Endodermal cell (in vitro differentiated cells): Measurements from ENCODE around the gene ACHE. TPM values are rescaled to one million over a fixed set of nuclear protein-coding genes. Genes with fewer than 3 reads are reported as not detected.

Experiments
- DNase-seq: peaks from one replicate; pipeline ENCODE4 v3.0.0-alpha.2; 2017
- H3K27ac ChIP-seq: 2 replicates; pipeline ENCODE4 v1.5.1; 2013; ENCODE audit warnings: mild to moderate bottlenecking, low read depth, low read length, moderate library complexity
- H3K27me3 ChIP-seq: 2 replicates; pipeline ENCODE4 v1.6.1; 2013; ENCODE audit warnings: mild to moderate bottlenecking, low read length, moderate library complexity; ENCODE audit not compliant: insufficient read depth, control insufficient read depth, poor library complexity, severe bottlenecking
- H3K36me3 ChIP-seq: 2 replicates; pipeline ENCODE4 v1.7.0; 2013; ENCODE audit warnings: mild to moderate bottlenecking, low read length, moderate library complexity; ENCODE audit not compliant: control insufficient read depth, insufficient read depth
- H3K4me1 ChIP-seq: one replicate; pipeline ENCODE4 v1.7.0; 2013; ENCODE audit warnings: low read length; ENCODE audit not compliant: control insufficient read depth, insufficient read depth
- H3K4me3 ChIP-seq: 2 replicates; pipeline ENCODE4 v1.5.1; 2013; ENCODE audit warnings: mild to moderate bottlenecking, low read length, moderate library complexity
- H3K9ac ChIP-seq: 2 replicates; pipeline ENCODE4 v1.6.1; 2013; ENCODE audit warnings: mild to moderate bottlenecking, low read length, moderate library complexity; ENCODE audit not compliant: poor library complexity, severe bottlenecking; ENCODE audit errors: extremely low read depth
- H3K9me3 ChIP-seq: 2 replicates; pipeline ENCODE4 v1.6.1; 2013; ENCODE audit warnings: mild to moderate bottlenecking, low read length, moderate library complexity; ENCODE audit not compliant: control insufficient read depth
- H3K27ac Mint-ChIP-seq: 2 replicates; pipeline ENCODE4 v1.8.0; 2020; ENCODE audit warnings: mixed read lengths
- H3K27me3 Mint-ChIP-seq: 2 replicates; pipeline ENCODE4 v1.8.0; 2021; ENCODE audit warnings: mild to moderate bottlenecking, mixed read lengths; ENCODE audit not compliant: insufficient read depth
- H3K36me3 Mint-ChIP-seq: 2 replicates; pipeline ENCODE4 v1.8.0; 2020; ENCODE audit warnings: low read depth, mixed read lengths
- H3K4me1 Mint-ChIP-seq: 2 replicates; pipeline ENCODE4 v1.8.0; 2020; ENCODE audit warnings: mixed read lengths
- H3K4me3 Mint-ChIP-seq: 2 replicates; pipeline ENCODE4 v1.8.0; 2020; ENCODE audit warnings: mild to moderate bottlenecking, moderate library complexity, mixed read lengths
- H3K9me3 Mint-ChIP-seq: 2 replicates; pipeline ENCODE4 v1.8.0; 2020; ENCODE audit warnings: mild to moderate bottlenecking, mixed read lengths
- CTCF ChIP-seq: fragments of 200-600 bp; sonication (generic); conservative IDR thresholded peaks from 2 replicates; pipeline ENCODE4 v1.5.0; 2021; ENCODE audit warnings: antibody characterized with exemption, mild to moderate bottlenecking
- WGBS, 2 experiments: methylation state at CpG; one replicate each; pipeline versions ENCODE4 v1.1.5 to v1.1.7; 2013; ENCODE audit warnings: missing lambda C conversion rate in 2 of 2, mixed read lengths in 1 of 2; ENCODE audit not compliant: insufficient coverage in 1 of 2, insufficient read length in 1 of 2; 5-methylcytosine and 5-hydroxymethylcytosine counted together
- microRNA-seq: library from miRNA; unstranded; fragments of <30 nt; microRNA quantifications from one replicate; pipeline ENCODE4 v1.2.0, GENCODE V29; 2020; ENCODE audit warnings: borderline microRNAs expressed
- total RNA-seq, 2 donors: library from RNA; stranded (reverse); fragmentation: NEBNext Ultra II Directional in 1 of 2; extraction: Animal tissue kit (Norgen Biotek cat#: 25700) in 1 of 2; gene quantifications; 2 replicates in 1 of 2; 3 replicates in 1 of 2; pipeline ENCODE4 v1.2.1, GENCODE V29; 2021

Gene ACHE
- total RNA-seq, 2 donors from 2014 or later: 2.6 to 13.7 TPM

- H3K9ac ChIP-seq: no peak overlapping the region
- H3K27me3 ChIP-seq: no peaks in the 10 kb centered on the region
- Mint-ChIP-seq H3K4me1 (peaks cover 20% of the 10 kb centered on the region), H3K27ac (peak overlapping the region; percentile 77), H3K36me3 (peaks cover 6% of the 10 kb centered on the region), H3K27me3 (no peaks in the 10 kb centered on the region), H3K9me3 (peaks cover 2% of the 10 kb centered on the region), H3K4me3 (no peak overlapping the region)
- no peak for TF ChIP-seq CTCF
- H3K9me3 ChIP-seq: no peaks in the 10 kb centered on the region
- DNase-seq: peak; percentile 36
- WGBS, 2 experiments: 44 to 70% methylated on average over 2 to 7 of the region's 8 CpGs
- no peaks in the 10 kb centered on the region for H3K36me3 ChIP-seq
- no peak overlapping the region for H3K27ac ChIP-seq
- peaks cover 5% of the 10 kb centered on the region for H3K4me1 ChIP-seq
- no peak overlapping the region for H3K4me3 ChIP-seq
Measured at GRCh38 chr7:100840470-100841100, 55.1 kb downstream of the ACHE start.

Small RNA genes within 50 kb of the gene (microRNA-seq; reads per million reads assigned to microRNA genes)
- gene MIR6875: not detected

Other genes starting within 250 kb of the ACHE start
- gene ACTL6B, start 239.4 kb downstream of the ACHE start, total RNA-seq: not detected
- gene GNB2, start 222.1 kb downstream of the ACHE start, total RNA-seq: 100 to 1,000 TPM; 197 to 230 TPM
- 100 to 1,000 TPM in 1 of 2 donors, 10 to 100 TPM in 1; 90.0 to 101 TPM for gene GIGYF1, start 201.6 kb downstream of the ACHE start, total RNA-seq
- 10 to 100 TPM; 51.7 to 59.2 TPM for gene POP7, start 189.8 kb downstream of the ACHE start, total RNA-seq
- under 1 TPM in 1 of 2 donors, not detected in 1; 0.33 TPM for gene EPO, start 175.4 kb downstream of the ACHE start, total RNA-seq
- not detected for gene ZAN, start 162.3 kb downstream of the ACHE start, total RNA-seq
- gene EPHB4, start 68.4 kb downstream of the ACHE start, total RNA-seq: 100 to 1,000 TPM; 106 to 117 TPM
- gene SLC12A9, start 43.2 kb downstream of the ACHE start, total RNA-seq: 10 to 100 TPM; 22.5 to 35.1 TPM
- 100 to 1,000 TPM; 107 to 114 TPM for gene TRIP6, start 28.5 kb downstream of the ACHE start, total RNA-seq
- gene SRRT, start 20.8 kb downstream of the ACHE start, total RNA-seq: 100 to 1,000 TPM; 186 to 236 TPM
- gene UFSP1, start 6.2 kb downstream of the ACHE start, total RNA-seq: 1 to 10 TPM; 3.7 to 4.0 TPM
- gene MUC3A, start 53.6 kb upstream of the ACHE start, total RNA-seq: 10 to 100 TPM in 1 of 2 donors, 1 to 10 TPM in 1; 7.7 to 24.1 TPM
- 1 to 10 TPM; 2.9 to 3.3 TPM for gene MUC12, start 73.7 kb upstream of the ACHE start, total RNA-seq
- not detected for gene MUC17, start 124.2 kb upstream of the ACHE start, total RNA-seq
- gene TRIM56, start 189.6 kb upstream of the ACHE start, total RNA-seq: 10 to 100 TPM; 16.5 to 23.0 TPM
- gene SERPINE1, start 231.2 kb upstream of the ACHE start, total RNA-seq: 1 to 10 TPM in 1 of 2 donors, under 1 TPM in 1; 0.89 to 4.9 TPM